Measurements from ENCODE around the gene PPOX. TPM values are rescaled to one million over a fixed set of nuclear protein-coding genes. Genes with fewer than 3 reads are reported as not detected.

The PPOX gene
- total RNA-seq, 1 experiment from 2014 or later, result 24.2 TPM

DNA sequence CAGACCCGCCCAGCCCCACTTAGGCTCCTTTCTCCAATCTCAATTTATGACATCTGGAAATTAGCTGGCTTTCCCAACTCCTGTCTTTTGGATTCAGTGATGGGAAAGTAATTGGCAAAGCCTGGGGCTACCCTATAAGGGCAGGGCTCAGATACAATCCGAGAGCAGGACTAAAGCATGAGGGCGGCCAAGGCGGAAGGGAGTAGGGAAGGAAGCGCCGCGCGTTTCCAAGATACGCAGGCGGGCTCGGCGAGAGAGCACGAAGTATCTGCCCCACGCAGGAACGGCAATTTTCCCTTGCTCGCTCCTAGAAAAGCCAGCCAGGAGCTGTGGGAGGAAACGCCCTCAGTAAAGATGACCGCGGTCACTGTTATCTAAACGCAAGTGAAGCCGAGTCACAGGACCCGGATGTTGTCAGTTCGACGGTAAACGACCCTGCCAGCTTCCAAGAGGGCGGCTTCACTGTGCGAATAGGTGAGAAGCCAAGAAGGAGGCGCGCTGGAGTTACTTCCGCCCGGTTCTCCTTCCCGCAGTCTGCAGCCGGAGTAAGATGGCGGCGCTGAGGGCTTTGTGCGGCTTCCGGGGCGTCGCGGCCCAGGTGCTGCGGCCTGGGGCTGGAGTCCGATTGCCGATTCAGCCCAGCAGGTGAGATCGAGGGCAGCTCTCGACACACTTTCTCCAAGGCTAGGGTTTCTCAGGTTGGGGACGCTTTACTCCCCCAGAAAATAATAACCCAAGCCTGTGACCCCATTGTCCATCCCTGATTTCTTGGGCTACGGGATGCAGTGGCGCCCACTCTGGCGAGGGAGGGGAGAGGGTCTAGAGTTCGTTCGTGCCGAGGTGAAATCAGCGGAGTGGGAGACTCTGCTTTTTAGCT is 35.8 kb downstream of the PPOX start, which contains the start of gene NDUFS2:
TSS of gene NDUFS2 (plus strand) at position 532 of the 877 bp plus-strand sequence. CDS start at position 551, 19 bp downstream.
- Histone ChIP-seq H3K4me1 (ENCODE audit: control insufficient read depth in 1 of 2, insufficient read depth in 2 of 2, low read length in 2 of 2) (peaks cover 8 to 38% of the 10 kb centered on the region in 2 experiments; a peak in 3 of 4 replicates), H3K4me2 (ENCODE audit: low read length) (peak within 1 kb of the TSS; percentile 89), H3K79me2 (ENCODE audit: insufficient read depth, low read length) (peaks cover 29% of the 10 kb centered on the region), H3K27me3 (ENCODE audit: insufficient read depth, low read length) (no peaks in the 10 kb centered on the region), H3K9me2 (ENCODE audit: insufficient read depth) (no peaks in the 10 kb centered on the region), H3K27ac (ENCODE audit: low read depth, low read length) (peak within 1 kb of the TSS; percentile 65), H2AFZ (ENCODE audit: low read depth, low read length, poor library complexity, severe bottlenecking) (no peak within 1 kb of the TSS), H3K9ac (ENCODE audit: low read length) (peak within 1 kb of the TSS; percentile 98), H3K9me3 (ENCODE audit: control insufficient read depth in 1 of 2, insufficient read depth in 1 of 2, low read depth in 1 of 2, low read length in 2 of 2) (no peaks in the 10 kb centered on the region), H3K4me3 (replicated peaks in 1 of 2; ENCODE audit: low read depth in 1 of 2, low read length in 2 of 2) (peak within 1 kb of the TSS; percentile 94 to 98), H4K20me1 (ENCODE audit: insufficient read depth) (no peaks in the 10 kb centered on the region), H3K36me3 (ENCODE audit: control insufficient read depth in 1 of 2, insufficient read depth in 2 of 2, low read length in 2 of 2) (peaks cover 19 to 26% of the 10 kb centered on the region in 2 experiments; a peak in 2 of 4 replicates)
- peak; percentile 99 for DNase-seq (ENCODE audit: low read depth, low spot score)
- intact Hi-C loops (cut with micrococcal nuclease), result no loop called here
- ATAC-seq, result peak; percentile 96
- ChIA-PET CTCF (interaction anchor here (0.7 to 1.8 kb wide), 6 partner anchors 10 to 180 kb away, joined by 3 to 7 read pairs (median 4); partner anchors contain the start of genes APOA2, PPOX and TOMM40L), POLR2A (interaction anchor here (0.9 to 3.0 kb wide), 7 partner anchors 8 to 86 kb away, joined by 3 to 12 read pairs (median 5); partner anchors contain the start of genes B4GALT3, PPOX and TOMM40L), RAD21 (ENCODE audit: low non-redundant PET in 1 of 2, low total read pairs in 2 of 2, uncharacterized antibody in 2 of 2, unreplicated experiment in 2 of 2) (no interaction called here)
- BruUV-seq (replicated peaks), result TSS peak; percentile 90
- TF ChIP-seq POLR2AphosphoS5 (IDR thresholded peaks at IDR 0.05; ENCODE audit: low read depth, low read length) (peak; percentile 95), ZFX (IDR thresholded peaks at IDR 0.05) (peak; percentile 71; the same call in 1 of the 2 replicates), SP1 (IDR thresholded peaks at IDR 0.05; ENCODE audit: low read depth) (no peak), EGR1 (IDR thresholded peaks at IDR 0.05; ENCODE audit: low read depth) (peak; percentile 93), TCF7L2 (IDR thresholded peaks at IDR 0.05; ENCODE audit: borderline replicate concordance, extremely low read depth, insufficient read depth, insufficient read length) (no peak), YY1 (IDR thresholded peaks at IDR 0.05; ENCODE audit: extremely low read depth, insufficient replicate concordance, low read depth, low read length) (peak; percentile 100), POLR2A (IDR thresholded peaks at IDR 0.05; ENCODE audit: borderline replicate concordance, extremely low read depth, insufficient read depth, insufficient read length) (peak; percentile 76)
- TF ChIP-seq, protein P1, sequence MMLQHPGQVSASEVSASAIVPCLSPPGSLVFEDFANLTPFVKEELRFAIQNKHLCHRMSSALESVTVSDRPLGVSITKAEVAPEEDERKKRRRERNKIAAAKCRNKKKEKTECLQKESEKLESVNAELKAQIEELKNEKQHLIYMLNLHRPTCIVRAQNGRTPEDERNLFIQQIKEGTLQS (IDR thresholded peaks at IDR 0.05), result no peak
- TF ChIP-seq, protein P2, sequence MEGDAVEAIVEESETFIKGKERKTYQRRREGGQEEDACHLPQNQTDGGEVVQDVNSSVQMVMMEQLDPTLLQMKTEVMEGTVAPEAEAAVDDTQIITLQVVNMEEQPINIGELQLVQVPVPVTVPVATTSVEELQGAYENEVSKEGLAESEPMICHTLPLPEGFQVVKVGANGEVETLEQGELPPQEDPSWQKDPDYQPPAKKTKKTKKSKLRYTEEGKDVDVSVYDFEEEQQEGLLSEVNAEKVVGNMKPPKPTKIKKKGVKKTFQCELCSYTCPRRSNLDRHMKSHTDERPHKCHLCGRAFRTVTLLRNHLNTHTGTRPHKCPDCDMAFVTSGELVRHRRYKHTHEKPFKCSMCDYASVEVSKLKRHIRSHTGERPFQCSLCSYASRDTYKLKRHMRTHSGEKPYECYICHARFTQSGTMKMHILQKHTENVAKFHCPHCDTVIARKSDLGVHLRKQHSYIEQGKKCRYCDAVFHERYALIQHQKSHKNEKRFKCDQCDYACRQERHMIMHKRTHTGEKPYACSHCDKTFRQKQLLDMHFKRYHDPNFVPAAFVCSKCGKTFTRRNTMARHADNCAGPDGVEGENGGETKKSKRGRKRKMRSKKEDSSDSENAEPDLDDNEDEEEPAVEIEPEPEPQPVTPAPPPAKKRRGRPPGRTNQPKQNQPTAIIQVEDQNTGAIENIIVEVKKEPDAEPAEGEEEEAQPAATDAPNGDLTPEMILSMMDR (IDR thresholded peaks at IDR 0.05 in 2 of 3, conservative IDR thresholded peaks at IDR 0.05 in 1 of 3; ENCODE audit: borderline replicate concordance in 1 of 3, insufficient read depth in 1 of 3, low read depth in 2 of 3, low read length in 2 of 3), result peak in 2 of 3 experiments; percentile 31 to 32; a peak in 2 of 6 replicates
